Loucy (cell line): ENCODE data around the gene BMAL2.

ENCODE experiments used
- H2AFZ ChIP-seq: fragments of 200-600 bp; sonication (generic); 2 replicates; pipeline ENCODE4 v1.6.0; 2016; ENCODE audit warnings: antibody characterized with exemption, mild to moderate bottlenecking, low read length, moderate library complexity
- H3F3A ChIP-seq: fragments of 200-600 bp; 2 replicates; pipeline ENCODE4 v1.6.0; 2016; ENCODE audit warnings: antibody characterized with exemption, low read depth, mild to moderate bottlenecking
- H3K27me3 ChIP-seq: fragments of 200-600 bp; sonication (generic); 2 replicates; pipeline ENCODE4 v1.6.1; 2014; ENCODE audit warnings: low read length, mild to moderate bottlenecking; ENCODE audit not compliant: insufficient read depth, poor library complexity, severe bottlenecking
- H3K36me3 ChIP-seq: fragments of 200-600 bp; sonication (generic); 2 replicates; pipeline ENCODE4 v1.6.1; 2016; ENCODE audit warnings: low read length; ENCODE audit not compliant: insufficient read depth
- H3K4me1 ChIP-seq: fragments of 200-600 bp; sonication (generic); 2 replicates; pipeline ENCODE4 v1.5.1; 2014; ENCODE audit warnings: low read length, mild to moderate bottlenecking; ENCODE audit not compliant: insufficient read depth, poor library complexity, severe bottlenecking
- H3K4me2 ChIP-seq: fragments of 200-600 bp; sonication (generic); 2 replicates; pipeline ENCODE4 v1.6.0; 2014; ENCODE audit warnings: antibody characterized with exemption, low read length, low read depth, mild to moderate bottlenecking; ENCODE audit not compliant: poor library complexity, severe bottlenecking
- H3K4me3 ChIP-seq: fragments of 200-600 bp; sonication (generic); 2 replicates; pipeline ENCODE4 v1.5.1; 2014; ENCODE audit warnings: low read length, mild to moderate bottlenecking, mixed read lengths; ENCODE audit not compliant: poor library complexity, severe bottlenecking
- H3K79me2 ChIP-seq: fragments of 200-600 bp; sonication (generic); 2 replicates; pipeline ENCODE4 v1.6.1; 2014; ENCODE audit warnings: low read length; ENCODE audit not compliant: insufficient read depth
- H3K9ac ChIP-seq: fragments of 200-600 bp; sonication (generic); 2 replicates; pipeline ENCODE4 v1.6.0; 2014; ENCODE audit warnings: mild to moderate bottlenecking, low read depth, low read length, moderate library complexity; ENCODE audit not compliant: poor library complexity, severe bottlenecking
- H3K9me2 ChIP-seq: fragments of 200-600 bp; sonication (generic); replicated peaks from 2 replicates; pipeline ENCODE4 v1.6.1; 2016; ENCODE audit warnings: low read depth, low read length, mixed read lengths
- H3K9me3 ChIP-seq: fragments of 200-600 bp; sonication (generic); 2 replicates; pipeline ENCODE4 v1.6.1; 2014; ENCODE audit warnings: mild to moderate bottlenecking, antibody characterized with exemption, low read length, low read depth; ENCODE audit not compliant: insufficient read depth
- H4K20me1 ChIP-seq: fragments of 200-600 bp; sonication (generic); 2 replicates; pipeline ENCODE4 v1.6.0; 2014; ENCODE audit warnings: antibody characterized with exemption, low read length, mild to moderate bottlenecking; ENCODE audit not compliant: insufficient read depth, poor library complexity, severe bottlenecking
- EZH2phosphoT487 ChIP-seq: fragments of 200-600 bp; IDR thresholded peaks from 2 replicates; pipeline ENCODE4 v1.6.1; 2018; ENCODE audit warnings: antibody characterized with exemption, mild to moderate bottlenecking, moderate library complexity, borderline replicate concordance
- TF ChIP-seq, protein P1 (sequence below): fragments of 200-600 bp; sonication (generic); conservative IDR thresholded peaks from 2 replicates; pipeline ENCODE4 v1.5.1; 2014; ENCODE audit warnings: mild to moderate bottlenecking, antibody characterized with exemption, low read length

BMAL2 gene

DNA sequence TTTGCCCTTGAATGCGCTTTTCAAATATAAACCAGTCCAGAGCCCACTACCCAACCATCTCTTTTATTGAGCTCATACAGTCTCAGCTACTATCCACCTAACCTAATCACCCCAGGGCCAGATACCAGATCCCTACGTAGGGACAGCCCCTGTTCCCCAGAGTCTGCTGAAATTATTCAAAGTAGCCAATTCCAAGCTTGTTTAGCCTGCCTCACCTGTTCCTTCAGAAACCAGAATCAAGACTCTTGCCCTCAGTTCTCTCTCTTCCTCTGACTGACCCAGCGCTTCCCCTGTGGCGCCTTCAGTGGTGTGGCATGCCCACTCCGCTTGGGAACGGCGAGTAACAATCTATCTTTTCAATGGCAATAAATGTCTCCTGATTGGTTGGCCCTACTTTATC, 18.8 kb downstream of the BMAL2 start:
- no peaks in the 10 kb centered on the region for H3F3A ChIP-seq
- TF ChIP-seq, protein P1, sequence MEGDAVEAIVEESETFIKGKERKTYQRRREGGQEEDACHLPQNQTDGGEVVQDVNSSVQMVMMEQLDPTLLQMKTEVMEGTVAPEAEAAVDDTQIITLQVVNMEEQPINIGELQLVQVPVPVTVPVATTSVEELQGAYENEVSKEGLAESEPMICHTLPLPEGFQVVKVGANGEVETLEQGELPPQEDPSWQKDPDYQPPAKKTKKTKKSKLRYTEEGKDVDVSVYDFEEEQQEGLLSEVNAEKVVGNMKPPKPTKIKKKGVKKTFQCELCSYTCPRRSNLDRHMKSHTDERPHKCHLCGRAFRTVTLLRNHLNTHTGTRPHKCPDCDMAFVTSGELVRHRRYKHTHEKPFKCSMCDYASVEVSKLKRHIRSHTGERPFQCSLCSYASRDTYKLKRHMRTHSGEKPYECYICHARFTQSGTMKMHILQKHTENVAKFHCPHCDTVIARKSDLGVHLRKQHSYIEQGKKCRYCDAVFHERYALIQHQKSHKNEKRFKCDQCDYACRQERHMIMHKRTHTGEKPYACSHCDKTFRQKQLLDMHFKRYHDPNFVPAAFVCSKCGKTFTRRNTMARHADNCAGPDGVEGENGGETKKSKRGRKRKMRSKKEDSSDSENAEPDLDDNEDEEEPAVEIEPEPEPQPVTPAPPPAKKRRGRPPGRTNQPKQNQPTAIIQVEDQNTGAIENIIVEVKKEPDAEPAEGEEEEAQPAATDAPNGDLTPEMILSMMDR = no peak
- no peak for TF ChIP-seq EZH2phosphoT487
- no peak overlapping the region for H3K9ac ChIP-seq
- no peaks in the 10 kb centered on the region for H3K27me3 ChIP-seq
- H3K9me2 ChIP-seq = no peaks in the 10 kb centered on the region
- no peaks in the 10 kb centered on the region for H4K20me1 ChIP-seq
- no peak overlapping the region for H3K4me2 ChIP-seq
- no peak overlapping the region for H3K4me3 ChIP-seq
- H3K9me3 ChIP-seq = no peaks in the 10 kb centered on the region
- H3K36me3 ChIP-seq = no peaks in the 10 kb centered on the region
- no peak overlapping the region for H2AFZ ChIP-seq
- H3K4me1 ChIP-seq = no peaks in the 10 kb centered on the region
- H3K79me2 ChIP-seq = peaks cover 29% of the 10 kb centered on the region

DNA sequence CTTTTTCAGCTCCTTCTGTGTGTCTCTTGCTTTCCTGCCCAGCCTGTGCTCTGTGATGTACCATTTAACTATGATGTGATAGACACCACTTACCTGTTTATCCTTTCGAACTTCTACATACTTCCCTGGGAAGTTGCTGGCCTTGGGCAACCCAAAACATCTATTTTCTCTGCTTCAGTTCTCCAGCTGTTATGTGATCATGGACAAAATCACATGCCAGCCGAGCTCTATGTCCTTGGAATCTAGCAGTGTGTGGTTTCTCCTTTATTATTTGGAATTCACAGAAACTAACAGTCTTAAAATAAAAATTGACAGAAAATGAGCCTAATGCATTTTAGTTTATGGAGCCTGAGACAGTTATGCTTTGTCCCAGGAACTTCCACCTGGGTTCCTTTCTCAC, 22.9 kb downstream of the BMAL2 start:
- Histone ChIP-seq H3K4me1 (peaks cover 6% of the 10 kb centered on the region), H3K9ac (no peak overlapping the region), H3K79me2 (peaks cover 6% of the 10 kb centered on the region; the same call in 1 of the 2 replicates), H3K36me3 (no peaks in the 10 kb centered on the region), H3K4me3 (no peak overlapping the region), H2AFZ (no peak overlapping the region), H3K9me3 (no peaks in the 10 kb centered on the region), H3F3A (no peaks in the 10 kb centered on the region), H3K27me3 (no peaks in the 10 kb centered on the region), H3K4me2 (no peak overlapping the region), H4K20me1 (no peaks in the 10 kb centered on the region), H3K9me2 (no peaks in the 10 kb centered on the region)
- TF ChIP-seq EZH2phosphoT487 = no peak
- TF ChIP-seq, protein P1 = no peak

DNA sequence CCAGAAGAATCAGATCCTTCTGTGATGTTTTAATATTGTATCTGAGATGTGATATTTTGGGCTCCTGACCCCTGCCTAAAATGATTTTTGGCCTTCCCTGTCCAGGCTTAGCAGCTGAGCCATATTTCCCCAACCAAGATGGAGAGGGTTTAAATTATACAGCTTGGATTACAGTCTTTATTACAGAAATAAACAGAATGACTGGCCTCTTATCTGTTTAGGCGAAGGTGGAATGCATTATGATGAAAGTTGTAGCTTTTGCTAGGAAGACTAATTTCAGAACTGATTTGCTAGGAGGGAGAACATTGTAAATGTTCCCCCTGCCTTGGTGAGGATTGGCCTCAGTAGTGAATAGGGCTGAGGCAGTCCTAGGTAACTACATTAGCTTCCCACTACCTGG, 23.3 kb downstream of the BMAL2 start:
- no peaks in the 10 kb centered on the region for H3F3A ChIP-seq
- H3K9ac ChIP-seq = no peak overlapping the region
- H3K9me2 ChIP-seq = no peaks in the 10 kb centered on the region
- H3K4me1 ChIP-seq = peaks cover 6% of the 10 kb centered on the region
- H3K79me2 ChIP-seq = peaks cover 6% of the 10 kb centered on the region; the same call in 1 of the 2 replicates
- TF ChIP-seq, protein P1 = no peak
- no peak for TF ChIP-seq EZH2phosphoT487
- H4K20me1 ChIP-seq = no peaks in the 10 kb centered on the region
- no peaks in the 10 kb centered on the region for H3K36me3 ChIP-seq
- H3K4me3 ChIP-seq = no peak overlapping the region
- H2AFZ ChIP-seq = no peak overlapping the region
- H3K27me3 ChIP-seq = no peaks in the 10 kb centered on the region
- no peaks in the 10 kb centered on the region for H3K9me3 ChIP-seq
- H3K4me2 ChIP-seq = no peak overlapping the region
